ENCODE measurements around the gene RTRAF.

RTRAF gene

DNA sequence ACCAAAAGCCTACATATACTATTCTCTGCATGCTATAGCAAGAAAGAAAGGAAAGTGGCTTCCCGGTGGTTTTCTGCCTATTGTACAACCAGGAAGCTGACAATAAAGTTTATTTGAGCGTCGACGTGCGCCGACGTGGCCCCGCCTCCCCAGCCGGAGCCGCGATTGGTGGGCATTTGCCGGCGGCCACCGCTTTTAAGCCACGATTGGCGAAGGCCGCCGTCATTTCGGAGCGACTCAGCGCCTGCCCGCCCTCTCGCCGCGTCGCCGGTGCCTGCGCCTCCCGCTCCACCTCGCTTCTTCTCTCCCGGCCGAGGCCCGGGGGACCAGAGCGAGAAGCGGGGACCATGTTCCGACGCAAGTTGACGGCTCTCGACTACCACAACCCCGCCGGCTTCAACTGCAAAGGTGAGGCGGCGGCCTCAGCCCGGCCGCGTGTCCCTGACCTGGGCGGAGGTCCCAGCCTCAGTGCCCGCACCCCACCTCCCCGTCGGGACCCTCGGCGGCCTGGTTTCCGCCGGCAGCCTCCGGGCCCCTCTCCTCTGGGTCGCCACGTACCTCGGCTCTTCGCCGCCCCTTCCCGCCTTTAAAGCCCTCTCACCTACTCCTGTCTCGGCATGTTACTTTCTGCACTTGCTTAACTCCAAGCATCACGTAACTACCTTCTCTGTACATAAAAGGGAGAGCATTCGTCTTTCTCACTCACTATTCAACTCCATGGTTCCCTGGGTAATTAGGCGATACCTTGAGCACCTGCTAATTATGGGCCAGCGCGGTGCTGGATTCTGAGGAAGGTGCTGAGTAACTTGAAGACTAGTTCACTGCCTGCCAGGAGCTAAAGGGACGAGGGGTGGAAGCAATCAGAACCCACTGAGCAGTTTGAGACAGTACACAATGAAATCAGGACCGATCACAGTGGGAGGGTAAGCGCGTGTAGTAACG lies at the start of gene RTRAF:
Gene RTRAF (plus strand): TSS at position 254 of the 942 bp plus-strand sequence. CDS start 94 bp downstream, at position 348.
- DNase-seq, result peak; percentile 95

DNA sequence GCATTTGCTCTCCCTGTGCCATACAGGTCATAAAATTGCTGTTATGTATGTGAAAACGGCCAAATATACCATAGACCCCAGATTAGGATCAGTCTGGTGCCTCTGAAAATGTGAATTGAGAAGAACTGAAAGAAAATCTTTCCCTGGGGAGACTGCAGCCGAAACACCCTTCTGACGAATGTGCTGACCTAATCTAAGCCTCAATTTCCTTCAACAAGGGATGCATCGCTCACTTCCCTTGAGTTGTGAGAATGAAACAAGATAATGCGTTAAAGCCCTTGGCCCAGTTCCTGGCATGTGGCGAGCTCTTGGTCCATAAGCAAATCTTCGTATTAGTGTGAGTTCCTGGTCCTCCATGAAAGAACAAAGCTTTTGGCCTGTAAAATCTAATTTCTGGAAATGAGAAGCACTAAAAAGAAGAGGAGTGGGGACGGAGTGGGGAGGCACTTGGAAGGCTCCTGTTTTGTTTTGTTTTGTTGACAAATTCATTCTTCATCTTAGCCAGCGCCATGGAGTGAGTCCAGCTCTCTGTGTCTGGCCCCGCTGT lies 49.5 kb upstream of the RTRAF start:
- no peak for DNase-seq

DNA sequence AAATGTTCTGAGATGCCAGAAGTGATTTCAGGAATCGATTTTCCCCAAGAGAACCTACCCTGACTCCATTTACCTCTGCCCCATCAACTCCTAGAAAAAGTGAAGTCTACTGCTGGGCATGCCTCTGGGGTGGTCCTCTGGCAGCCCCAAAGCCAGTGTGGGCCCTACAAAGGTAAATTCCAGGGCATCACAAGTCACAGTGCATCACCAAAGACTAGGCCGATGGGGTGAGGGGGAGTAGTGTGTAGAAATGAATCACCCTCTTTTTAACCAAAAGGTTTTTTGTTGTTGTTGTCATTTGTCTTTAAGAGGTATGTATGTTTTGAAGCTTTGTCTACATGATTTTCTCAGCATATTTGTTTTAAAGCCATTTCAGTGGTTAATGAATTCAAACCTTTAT lies 46.4 kb upstream of the RTRAF start:
- DNase-seq, result no peak

DNA sequence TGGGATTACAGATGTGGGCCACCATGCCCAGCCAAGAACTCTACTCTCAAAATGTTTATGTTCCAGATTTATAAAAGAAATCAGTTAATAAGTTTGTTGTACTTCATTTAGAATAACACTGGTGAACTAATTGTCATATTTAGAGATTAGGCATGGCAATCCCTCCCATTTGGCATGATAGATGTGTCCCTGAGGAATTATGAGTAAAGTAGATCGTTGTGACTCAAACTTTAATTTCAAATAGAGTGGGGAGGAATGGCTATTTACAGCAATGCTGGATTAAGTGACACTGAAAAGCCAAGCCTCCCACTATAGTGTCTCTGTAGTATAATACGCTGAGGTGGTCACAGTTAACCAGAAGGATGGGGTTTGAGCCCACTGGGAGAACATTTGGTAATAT lies 39.3 kb upstream of the RTRAF start:
- DNase-seq, result no peak

DNA sequence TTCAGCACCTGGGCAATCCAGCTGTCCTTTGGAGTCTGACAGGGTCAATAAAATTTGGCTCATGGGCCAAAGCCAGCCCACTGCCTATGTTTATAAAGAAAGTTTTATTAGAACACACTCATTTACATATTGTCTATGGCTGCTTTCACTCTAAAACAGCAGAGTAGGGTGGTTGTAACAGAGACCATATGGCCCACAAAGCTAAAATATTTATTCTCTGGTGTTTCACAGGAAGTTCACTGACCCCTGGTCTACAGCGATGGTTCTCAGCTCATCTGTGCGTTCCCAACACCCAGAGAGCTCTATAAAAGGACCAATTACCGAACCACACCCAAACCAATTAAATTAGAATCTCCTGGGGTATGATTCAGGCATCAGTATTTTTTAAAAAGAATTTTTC lies 37.7 kb upstream of the RTRAF start:
- no peak for DNase-seq

DNA sequence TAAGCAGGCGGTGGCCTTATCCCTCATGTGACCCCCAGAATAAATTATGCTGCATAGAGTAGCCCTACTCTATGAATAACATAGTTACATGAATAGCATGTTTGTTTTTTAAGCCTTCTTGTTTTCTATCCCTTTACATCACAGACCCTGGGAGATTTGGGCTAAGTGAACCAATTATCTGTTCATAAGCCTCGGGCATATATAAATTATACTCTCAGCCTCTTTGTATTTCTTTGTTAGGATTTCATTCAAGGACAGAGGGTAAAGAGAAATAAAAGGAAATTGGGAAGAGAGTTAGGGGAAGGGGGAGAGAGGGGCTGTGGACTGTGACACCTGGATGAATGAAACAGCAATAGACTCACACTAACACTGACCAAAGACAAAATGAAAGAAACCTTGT lies 35.3 kb upstream of the RTRAF start:
- no peak for DNase-seq

DNA sequence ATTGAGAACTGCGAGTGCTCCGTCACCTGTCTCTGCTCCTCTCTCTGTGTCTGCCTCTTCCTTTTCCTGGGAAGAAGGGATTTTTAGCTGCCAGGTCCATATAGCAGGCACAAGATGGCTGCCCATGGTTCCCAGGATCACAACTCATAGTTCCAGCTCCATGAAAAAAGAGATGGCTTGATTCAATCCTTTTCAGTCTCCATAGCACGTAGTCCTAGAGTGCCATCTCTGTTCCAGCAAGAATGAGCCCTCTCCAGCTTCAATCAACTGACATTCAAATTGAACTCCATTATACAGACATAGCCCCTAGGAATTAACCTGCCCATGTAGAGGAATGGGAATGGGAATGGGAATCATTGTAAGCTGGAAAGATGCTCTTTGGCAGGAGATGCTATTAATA lies 34.7 kb upstream of the RTRAF start:
- no peak for DNase-seq

DNA sequence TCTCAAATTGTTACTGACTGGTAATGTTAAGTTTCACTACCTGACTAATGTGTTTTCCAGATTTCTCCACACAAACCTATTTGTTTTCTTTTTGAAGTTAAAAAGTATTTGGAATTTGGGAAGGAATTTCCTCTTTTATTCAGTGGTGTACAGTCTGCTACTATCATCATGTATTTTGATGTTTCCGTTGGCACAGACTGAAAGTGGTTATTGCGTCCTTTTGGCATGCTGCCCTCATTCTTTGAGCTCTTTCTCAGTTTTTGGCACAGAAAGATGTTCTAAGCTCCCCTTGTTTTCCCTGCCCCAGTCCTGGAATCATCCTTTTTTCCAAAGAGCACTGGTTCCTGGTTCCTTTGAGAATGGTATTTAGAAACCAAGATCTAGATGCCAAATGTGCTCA lies 31.4 kb upstream of the RTRAF start:
- DNase-seq, result no peak

DNA sequence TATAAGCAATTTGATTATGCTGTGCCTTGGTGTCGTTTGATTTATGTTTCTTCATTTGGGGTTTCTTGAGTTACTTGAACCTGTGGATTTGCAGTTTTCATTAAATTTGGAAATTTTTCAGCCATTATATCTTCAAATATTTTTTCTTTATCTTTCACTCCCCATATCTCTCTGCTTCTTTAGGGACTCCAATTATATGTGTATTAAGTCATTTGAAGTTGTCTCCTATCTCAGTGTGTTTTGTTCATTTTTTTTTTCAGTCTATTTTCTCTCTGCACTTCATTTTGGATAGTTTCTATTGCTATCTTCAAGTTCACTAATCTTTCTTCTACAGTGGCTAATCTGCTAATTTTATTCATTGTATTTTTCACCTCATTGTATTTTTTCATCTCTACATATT lies 29.4 kb upstream of the RTRAF start:
- no peak for DNase-seq

DNA sequence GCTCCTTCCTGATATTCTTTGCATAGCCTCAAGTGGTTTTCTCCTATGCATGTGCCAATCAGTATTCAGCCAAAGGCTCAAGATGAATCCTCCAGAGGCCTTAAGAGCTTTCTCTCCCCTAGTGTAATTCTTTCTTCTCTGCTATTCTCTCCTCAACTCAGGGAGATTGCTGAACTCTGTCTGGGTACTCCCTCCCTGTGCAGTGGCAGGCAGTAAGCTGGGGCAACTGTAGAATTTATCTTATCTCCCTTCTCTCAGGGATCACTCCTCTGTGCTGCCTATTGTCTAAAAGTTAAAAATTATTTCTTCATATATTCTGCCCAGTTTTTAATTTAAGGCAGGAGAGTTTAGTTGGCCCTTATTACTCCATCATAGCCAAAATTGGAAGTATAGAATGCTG lies 28.5 kb upstream of the RTRAF start:
- peak; percentile 59 for DNase-seq

DNA sequence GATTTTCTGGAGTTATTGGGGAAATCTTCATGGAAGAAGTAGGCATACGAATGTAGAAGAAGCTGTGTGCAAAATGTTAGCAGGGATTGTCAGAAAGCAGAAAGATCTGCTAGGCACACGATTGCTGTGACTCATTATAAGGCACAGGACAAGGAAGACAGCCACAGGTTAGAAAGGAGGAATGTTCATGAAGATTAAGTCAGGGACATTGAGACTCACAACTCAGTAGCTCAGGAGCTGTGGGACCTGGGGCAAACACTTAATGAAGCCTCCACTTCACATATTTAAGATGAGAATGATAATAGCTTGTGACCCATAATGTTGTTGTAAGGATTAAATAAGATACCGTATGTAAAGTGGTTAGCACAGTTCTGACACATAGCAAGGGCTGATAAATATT lies 26.6 kb upstream of the RTRAF start:
- DNase-seq, result no peak

DNA sequence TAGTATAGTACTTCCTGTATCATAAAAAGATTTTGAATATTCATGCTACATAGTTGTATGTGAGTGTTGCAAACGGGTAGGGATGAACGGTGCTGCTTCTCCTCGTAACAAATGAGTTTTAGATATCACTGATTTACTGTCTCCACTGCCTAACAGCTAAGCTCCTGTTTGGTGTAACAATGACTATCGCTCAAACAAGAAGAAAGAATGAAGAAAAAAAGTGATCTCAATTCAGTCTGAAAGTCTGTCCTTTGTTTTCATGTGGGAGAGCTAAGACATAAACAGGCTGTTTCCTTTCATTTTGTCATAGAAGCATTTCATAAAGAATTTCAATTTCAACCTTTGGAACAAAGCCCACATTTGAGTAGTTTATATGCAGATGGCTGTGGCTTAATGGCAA lies 26.1 kb upstream of the RTRAF start:
- DNase-seq, result no peak

DNA sequence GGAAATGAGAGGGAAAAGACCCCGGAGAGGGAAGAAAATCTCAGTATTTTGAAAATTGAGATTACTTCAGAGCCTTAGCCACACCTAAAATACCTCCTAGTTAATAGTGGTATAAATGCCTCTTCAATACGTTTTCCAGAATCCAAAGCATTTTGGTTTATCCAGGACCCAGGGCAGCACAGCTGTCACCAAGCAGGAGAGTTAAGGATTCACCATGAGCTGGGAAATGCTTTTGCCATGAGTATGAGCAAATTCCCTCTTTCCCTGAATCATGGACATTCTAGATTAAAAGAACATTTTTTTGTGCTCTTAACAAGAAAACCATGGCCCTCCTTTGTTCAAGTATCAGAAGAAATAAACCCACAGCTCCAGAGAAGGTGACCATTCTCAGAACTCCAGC lies 21.8 kb upstream of the RTRAF start:
- DNase-seq, result no peak

DNA sequence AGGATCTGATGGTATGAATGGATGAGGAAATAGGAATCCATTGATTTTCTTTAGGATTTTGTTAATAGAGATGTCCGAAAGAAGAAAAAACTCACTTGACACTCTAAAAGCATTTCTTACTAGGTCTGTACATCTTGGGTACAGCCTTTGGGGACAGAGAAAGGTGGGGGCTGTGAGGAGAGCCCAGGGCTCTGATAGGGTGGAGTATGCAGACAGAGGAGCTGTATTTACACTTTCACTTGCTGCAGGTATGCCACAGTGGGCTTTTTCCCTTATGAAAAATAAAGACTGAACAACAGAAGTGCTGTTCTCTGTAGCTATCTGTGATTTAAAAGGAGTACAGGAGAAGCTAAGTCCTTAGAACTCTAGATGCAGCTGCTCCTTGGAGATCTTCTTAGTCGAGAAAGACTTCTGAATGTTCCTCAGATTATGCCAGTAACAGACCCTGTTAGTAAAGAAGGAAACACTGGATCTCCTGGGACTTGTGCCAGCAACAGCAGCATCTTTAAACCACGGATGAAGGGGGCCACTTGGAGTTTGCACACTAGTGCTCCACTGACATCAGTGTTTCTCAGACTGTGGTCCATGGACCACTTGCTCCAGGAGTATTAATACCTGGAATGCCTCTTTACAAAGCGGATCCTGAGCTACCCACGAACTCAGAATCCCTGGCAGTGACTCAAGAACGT lies 19.4 kb upstream of the RTRAF start:
- DNase-seq, result no peak

DNA sequence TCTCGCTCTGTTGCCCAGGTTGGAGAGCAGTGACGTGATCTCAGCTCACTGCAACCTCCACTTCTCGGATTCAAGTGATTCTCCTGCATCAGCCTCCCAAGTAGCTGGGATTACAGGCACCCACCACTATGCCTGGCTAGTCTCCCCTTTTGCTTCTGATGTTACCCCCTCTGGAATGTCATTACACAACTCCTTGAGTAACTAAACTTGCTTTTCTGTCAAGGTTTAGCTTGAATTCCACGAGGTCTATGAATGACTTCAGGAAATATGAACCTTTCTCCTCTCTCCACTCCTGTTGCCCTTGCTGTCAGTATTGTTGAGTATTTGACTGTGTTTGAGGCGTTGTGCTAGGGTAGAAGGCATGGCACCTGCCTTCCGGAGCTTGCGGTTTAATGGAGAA lies 16.8 kb upstream of the RTRAF start:
- DNase-seq, result no peak

DNA sequence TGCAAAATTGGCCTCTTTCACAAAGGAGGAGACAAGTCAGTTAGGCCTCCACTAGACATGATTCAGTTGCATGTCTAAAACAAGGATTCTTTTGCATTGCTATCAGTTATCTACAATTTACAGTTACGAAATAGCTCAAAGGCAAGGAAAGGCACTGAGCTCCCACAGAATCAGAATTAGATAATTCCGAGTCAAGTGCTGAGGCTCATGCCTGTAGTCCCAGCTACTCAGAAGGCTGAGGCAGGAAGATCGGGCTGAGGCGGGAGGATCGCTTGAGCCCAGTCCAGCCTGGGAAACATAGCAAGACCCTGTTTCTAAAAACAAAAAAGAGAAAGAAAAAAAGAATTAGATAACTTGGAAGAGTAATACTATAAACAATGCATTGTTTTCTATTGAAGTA lies 12.3 kb upstream of the RTRAF start:
- peak; percentile 14 for DNase-seq

DNA sequence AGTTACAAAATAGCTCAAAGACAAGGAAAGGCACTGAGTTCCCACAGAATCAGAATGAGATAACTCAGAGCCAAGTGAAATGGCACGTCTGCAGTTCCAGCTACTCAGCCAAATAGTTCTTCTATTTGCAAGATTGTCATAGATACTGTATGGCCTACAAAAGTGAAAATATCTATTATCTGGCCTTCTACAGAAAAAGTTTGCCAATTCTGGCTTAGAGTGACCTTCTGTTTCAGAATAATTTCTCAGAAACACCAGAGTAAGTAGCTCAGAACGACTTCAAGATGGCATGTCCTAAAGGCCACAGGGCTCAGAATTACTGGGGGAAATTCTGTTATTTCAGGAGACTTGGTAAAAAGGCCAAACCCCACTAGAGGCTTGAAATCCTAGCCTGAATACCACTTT lies 10.7 kb upstream of the RTRAF start:
- peak; percentile 69 for DNase-seq

DNA sequence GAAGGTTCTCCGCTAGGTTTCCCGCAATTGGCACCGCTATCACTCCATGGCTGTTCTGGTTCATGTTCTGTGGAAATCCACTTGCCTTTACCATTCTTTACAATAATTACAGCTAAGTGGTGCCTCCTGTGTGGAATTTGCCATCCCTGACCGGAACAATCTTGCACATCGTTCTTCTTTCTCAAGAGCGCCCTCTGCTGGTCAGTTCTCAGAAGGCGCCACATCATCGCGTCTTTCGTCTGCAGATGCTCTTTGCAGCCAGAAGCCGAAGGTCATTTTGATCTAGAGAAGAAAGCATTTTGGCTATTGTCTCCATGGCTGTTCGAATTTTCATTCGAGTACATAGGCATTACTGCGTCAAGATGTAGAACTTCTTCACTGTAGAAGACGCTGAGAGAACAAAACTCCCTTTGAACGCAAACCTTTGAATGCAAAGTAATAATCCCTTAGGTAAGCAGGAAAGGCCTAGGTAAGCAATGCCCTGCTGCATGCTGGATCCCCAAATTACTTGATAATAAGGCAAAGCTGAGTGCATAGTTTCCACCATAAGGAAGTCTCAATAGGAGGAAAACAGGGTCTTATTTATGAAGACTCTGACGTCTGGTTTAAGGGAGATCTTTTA lies 10.1 kb upstream of the RTRAF start:
- peak; percentile 89 for DNase-seq

DNA sequence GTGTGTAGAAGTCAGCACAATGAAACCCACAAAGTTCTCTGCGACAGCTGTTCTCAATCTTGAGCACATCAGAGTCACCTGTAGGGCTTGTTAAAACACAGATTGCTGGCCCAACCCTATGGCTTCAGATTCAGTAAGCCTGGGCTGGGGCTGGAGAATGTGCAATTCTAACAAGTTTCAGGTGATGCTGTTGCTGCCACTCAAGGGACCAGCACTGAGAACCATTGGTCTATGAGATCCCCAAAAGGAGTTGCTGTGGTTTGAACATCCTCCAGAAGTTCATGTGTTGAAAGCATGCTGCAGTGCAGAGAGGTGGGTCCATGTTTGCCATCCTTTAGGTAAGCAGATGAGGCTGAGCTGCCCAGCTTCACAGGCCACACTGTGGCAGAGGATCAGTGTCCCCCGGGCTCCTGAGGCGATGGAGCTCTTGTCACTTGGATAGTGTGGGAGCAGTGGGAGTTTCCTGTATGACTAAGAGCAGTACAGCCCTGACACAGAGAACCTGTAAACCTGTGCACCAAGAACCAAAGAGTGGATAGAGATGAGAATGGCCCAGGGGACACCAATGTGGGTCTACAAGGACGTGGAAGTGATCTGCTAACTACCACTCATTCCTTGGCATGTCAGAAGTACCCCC lies 8.0 kb upstream of the RTRAF start:
- DNase-seq, result no peak

DNA sequence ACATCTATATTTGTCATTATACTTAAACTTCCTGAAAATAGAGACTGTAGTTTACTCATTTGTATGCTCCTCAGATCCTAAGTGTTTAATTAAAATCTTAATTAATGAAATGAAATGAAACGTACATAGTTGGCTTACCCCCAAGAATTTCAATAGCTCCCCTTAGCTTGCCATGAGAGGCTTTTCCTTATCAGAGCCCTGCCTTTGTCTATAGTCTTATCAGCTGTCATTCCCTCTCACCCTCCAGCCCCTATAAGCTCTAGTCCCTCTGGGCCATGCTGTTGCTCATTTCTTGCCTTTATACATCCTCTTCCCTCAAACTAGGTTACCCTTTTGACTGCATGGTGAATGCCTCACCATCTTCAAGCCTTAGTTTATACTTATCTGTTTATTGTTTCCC lies 1.1 kb upstream of the RTRAF start:
- peak; percentile 85 for DNase-seq

DNA sequence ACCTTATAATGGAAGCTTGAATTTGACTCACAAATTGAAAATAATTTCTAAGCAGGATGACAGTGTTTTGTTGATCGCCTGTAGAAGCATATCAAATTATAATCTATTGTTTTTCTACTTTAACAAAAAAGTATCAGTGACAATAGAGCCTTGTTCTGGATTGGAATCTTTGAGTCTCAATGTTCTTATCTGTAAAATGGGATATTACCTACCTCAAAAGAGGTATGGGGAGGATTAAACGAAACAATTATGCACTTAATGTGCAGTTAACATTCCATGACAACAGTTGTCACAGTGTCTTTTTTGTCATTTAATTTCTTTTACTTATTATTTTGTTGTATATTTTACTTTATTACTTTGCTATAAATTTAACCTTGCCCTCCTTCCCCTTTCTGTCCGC lies 1.1 kb downstream of the RTRAF start:
- DNase-seq, result no peak

DNA sequence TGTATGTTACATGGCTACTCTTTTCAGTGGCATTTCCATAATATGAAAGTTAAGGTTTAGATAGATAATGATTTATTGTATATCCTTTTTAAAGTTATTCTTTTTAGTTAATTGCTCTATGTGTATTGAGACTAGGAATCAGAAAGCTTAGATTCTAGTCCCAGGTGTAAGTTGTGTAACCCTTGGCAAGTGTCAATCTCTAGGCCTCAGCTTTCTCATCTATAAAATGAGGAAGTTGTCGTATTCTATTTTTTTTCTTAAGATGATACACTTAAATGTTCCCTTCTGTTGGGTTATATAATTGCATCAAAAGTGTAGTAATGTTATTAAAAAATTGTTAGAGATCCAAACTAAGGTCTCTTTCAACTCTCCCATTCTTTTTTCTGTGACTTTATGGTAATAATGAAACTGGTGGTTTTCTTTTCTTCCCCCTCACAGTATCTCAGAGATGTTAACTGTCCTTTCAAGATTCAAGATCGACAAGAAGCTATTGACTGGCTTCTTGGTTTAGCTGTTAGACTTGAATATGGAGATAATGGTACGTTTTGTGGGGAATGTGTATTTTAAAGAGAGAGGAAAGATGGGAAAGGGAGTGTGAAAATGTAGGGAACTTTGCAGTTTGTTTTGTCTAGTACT lies 4.1 kb downstream of the RTRAF start:
- DNase-seq, result peak; percentile 51
